ENCODE results near the gene OR9Q2. TPM values are rescaled to one million over a fixed set of nuclear protein-coding genes. Genes with fewer than 3 reads are reported as not detected.

OR9Q2 gene
- total and polyA plus RNA-seq, 4 donors = not detected

Other genes starting within 250 kb of the OR9Q2 start
- not detected for gene OR9Q1, start 165.2 kb upstream of the OR9Q2 start, total RNA-seq
- not detected for gene OR9Q1, start 165.2 kb upstream of the OR9Q2 start, polyA plus RNA-seq (ENCODE audit: insufficient read length in 2 of 2)
- gene OR6Q1, start 158.1 kb upstream of the OR9Q2 start, total RNA-seq = not detected
- gene OR6Q1, start 158.1 kb upstream of the OR9Q2 start, polyA plus RNA-seq (ENCODE audit: insufficient read length in 2 of 2) = not detected
- not detected for gene OR9I1, start 63.5 kb upstream of the OR9Q2 start, total RNA-seq
- gene OR9I1, start 63.5 kb upstream of the OR9Q2 start, polyA plus RNA-seq (ENCODE audit: insufficient read length in 2 of 2) = not detected
- not detected for gene OR1S2, start 15.1 kb downstream of the OR9Q2 start, total RNA-seq
- gene OR1S2, start 15.1 kb downstream of the OR9Q2 start, polyA plus RNA-seq (ENCODE audit: insufficient read length in 2 of 2) = not detected
- not detected for gene OR1S1, start 23.6 kb downstream of the OR9Q2 start, total RNA-seq
- gene OR1S1, start 23.6 kb downstream of the OR9Q2 start, polyA plus RNA-seq (ENCODE audit: insufficient read length in 2 of 2) = not detected
- not detected for gene OR10Q1, start 39.8 kb downstream of the OR9Q2 start, total RNA-seq
- gene OR10Q1, start 39.8 kb downstream of the OR9Q2 start, polyA plus RNA-seq (ENCODE audit: insufficient read length in 2 of 2) = not detected
- gene OR10W1, start 79.2 kb downstream of the OR9Q2 start, total RNA-seq = not detected
- not detected for gene OR10W1, start 79.2 kb downstream of the OR9Q2 start, polyA plus RNA-seq (ENCODE audit: insufficient read length in 2 of 2)
- not detected for gene OR5B17, start 170.0 kb downstream of the OR9Q2 start, total RNA-seq
- gene OR5B17, start 170.0 kb downstream of the OR9Q2 start, polyA plus RNA-seq (ENCODE audit: insufficient read length in 2 of 2) = not detected
- gene OR5B3, start 217.8 kb downstream of the OR9Q2 start, total RNA-seq = not detected
- gene OR5B3, start 217.8 kb downstream of the OR9Q2 start, polyA plus RNA-seq (ENCODE audit: insufficient read length in 2 of 2) = not detected
- not detected for gene OR5B2, start 239.1 kb downstream of the OR9Q2 start, total RNA-seq
- not detected for gene OR5B2, start 239.1 kb downstream of the OR9Q2 start, polyA plus RNA-seq (ENCODE audit: insufficient read length in 2 of 2)

Measured in spinal cord (tissue), 4 donors.